Measurements from ENCODE around the gene PLEKHA1. TPM values are rescaled to one million over a fixed set of nuclear protein-coding genes. Genes with fewer than 3 reads are reported as not detected.

The PLEKHA1 gene
- total RNA-seq, 2 experiments from 2014 or later = 5.5 to 7.3 TPM

DNA sequence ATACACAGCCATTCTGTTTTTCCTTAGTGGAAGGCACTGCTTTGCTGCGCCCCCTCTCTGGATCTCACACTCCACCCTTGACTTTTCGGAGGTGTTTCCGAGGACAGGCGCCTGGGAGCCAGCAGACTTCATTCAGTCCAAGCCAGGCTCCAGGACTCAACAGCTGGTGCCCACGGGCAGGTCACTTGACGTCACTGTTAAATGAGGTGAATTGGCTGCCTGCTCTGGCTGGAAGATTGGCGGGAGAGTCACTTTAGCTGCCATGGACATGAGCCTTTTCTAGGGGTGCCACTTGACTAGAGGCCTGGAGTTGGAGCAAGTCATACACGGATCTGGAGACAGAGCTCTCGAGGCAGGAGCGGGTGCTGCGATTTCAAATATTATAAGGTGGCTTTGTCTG is 90.1 kb downstream of the PLEKHA1 start:
- H2AFZ ChIP-seq (ENCODE audit: low read length) = no peak overlapping the region
- H3K4me1 ChIP-seq (ENCODE audit: insufficient read depth, low read length, poor library complexity, severe bottlenecking) = no peaks in the 10 kb centered on the region
- no peak overlapping the region for H3K4me3 ChIP-seq (ENCODE audit: low read depth, low read length, poor library complexity, severe bottlenecking)
- TF ChIP-seq, protein P1, sequence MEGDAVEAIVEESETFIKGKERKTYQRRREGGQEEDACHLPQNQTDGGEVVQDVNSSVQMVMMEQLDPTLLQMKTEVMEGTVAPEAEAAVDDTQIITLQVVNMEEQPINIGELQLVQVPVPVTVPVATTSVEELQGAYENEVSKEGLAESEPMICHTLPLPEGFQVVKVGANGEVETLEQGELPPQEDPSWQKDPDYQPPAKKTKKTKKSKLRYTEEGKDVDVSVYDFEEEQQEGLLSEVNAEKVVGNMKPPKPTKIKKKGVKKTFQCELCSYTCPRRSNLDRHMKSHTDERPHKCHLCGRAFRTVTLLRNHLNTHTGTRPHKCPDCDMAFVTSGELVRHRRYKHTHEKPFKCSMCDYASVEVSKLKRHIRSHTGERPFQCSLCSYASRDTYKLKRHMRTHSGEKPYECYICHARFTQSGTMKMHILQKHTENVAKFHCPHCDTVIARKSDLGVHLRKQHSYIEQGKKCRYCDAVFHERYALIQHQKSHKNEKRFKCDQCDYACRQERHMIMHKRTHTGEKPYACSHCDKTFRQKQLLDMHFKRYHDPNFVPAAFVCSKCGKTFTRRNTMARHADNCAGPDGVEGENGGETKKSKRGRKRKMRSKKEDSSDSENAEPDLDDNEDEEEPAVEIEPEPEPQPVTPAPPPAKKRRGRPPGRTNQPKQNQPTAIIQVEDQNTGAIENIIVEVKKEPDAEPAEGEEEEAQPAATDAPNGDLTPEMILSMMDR (conservative IDR thresholded peaks at IDR 0.05; ENCODE audit: low read length) = no peak
- no peak for TF ChIP-seq EZH2phosphoT487 (IDR thresholded peaks at IDR 0.05; ENCODE audit: borderline replicate concordance, low read depth, low read length)
- H3K4me2 ChIP-seq (ENCODE audit: low read length) = no peak overlapping the region
- no peaks in the 10 kb centered on the region for H3K79me2 ChIP-seq (ENCODE audit: insufficient read depth, low read depth, low read length)
- ChIA-PET POLR2A (no interaction called here), CTCF (ENCODE audit: unreplicated experiment) (no interaction called here)
- intact Hi-C loops (cut with micrococcal nuclease; ENCODE audit: unreplicated experiment) = no loop called here
- no TSS peak for BruUV-seq (replicated peaks)
- no peaks in the 10 kb centered on the region for H3K36me3 ChIP-seq (ENCODE audit: insufficient read depth, low read length)
- H3K9me3 ChIP-seq (ENCODE audit: low read length) = no peaks in the 10 kb centered on the region
- no peak overlapping the region for H3K27ac ChIP-seq (ENCODE audit: low read depth, low read length, poor library complexity, severe bottlenecking)
- DNase-seq (ENCODE audit: low spot score) = no peak
- H3K9me2 ChIP-seq (ENCODE audit: insufficient read depth, low read length) = no peaks in the 10 kb centered on the region
- H4K20me1 ChIP-seq (ENCODE audit: insufficient read depth, low read length) = no peaks in the 10 kb centered on the region

- DNase-seq (ENCODE audit: low spot score) = no peak
- ChIA-PET CTCF (ENCODE audit: unreplicated experiment) (no interaction called here), POLR2A (interaction anchor here (0.5 kb wide), 1 partner anchor 47 kb away, joined by 3 read pairs; no protein-coding TSS in a partner anchor)
- H3K36me3 ChIP-seq (ENCODE audit: insufficient read depth, low read length) = no peaks in the 10 kb centered on the region
- H2AFZ ChIP-seq (ENCODE audit: low read length) = no peak overlapping the region
- no peaks in the 10 kb centered on the region for H3K79me2 ChIP-seq (ENCODE audit: insufficient read depth, low read depth, low read length)
- TF ChIP-seq, protein P1 (conservative IDR thresholded peaks at IDR 0.05; ENCODE audit: low read length) = no peak
- TF ChIP-seq EZH2phosphoT487 (IDR thresholded peaks at IDR 0.05; ENCODE audit: borderline replicate concordance, low read depth, low read length) = no peak
- BruUV-seq (replicated peaks) = no TSS peak
- intact Hi-C loops (cut with micrococcal nuclease; ENCODE audit: unreplicated experiment) = no loop called here
- H3K27ac ChIP-seq (ENCODE audit: low read depth, low read length, poor library complexity, severe bottlenecking) = no peak overlapping the region
- H3K9me2 ChIP-seq (ENCODE audit: insufficient read depth, low read length) = no peaks in the 10 kb centered on the region
- H4K20me1 ChIP-seq (ENCODE audit: insufficient read depth, low read length) = no peaks in the 10 kb centered on the region
- no peaks in the 10 kb centered on the region for H3K9me3 ChIP-seq (ENCODE audit: low read length)
- no peak overlapping the region for H3K4me2 ChIP-seq (ENCODE audit: low read length)
- H3K4me3 ChIP-seq (ENCODE audit: low read depth, low read length, poor library complexity, severe bottlenecking) = no peak overlapping the region
- H3K4me1 ChIP-seq (ENCODE audit: insufficient read depth, low read length, poor library complexity, severe bottlenecking) = no peaks in the 10 kb centered on the region
Measured at GRCh38 chr10:122465401-122466040, 91.0 kb downstream of the PLEKHA1 start.

- H3K4me3 ChIP-seq (ENCODE audit: low read depth, low read length, poor library complexity, severe bottlenecking) = no peak overlapping the region
- H3K9me3 ChIP-seq (ENCODE audit: low read length) = no peaks in the 10 kb centered on the region
- H3K36me3 ChIP-seq (ENCODE audit: insufficient read depth, low read length) = no peaks in the 10 kb centered on the region
- H3K4me2 ChIP-seq (ENCODE audit: low read length) = no peak overlapping the region
- no peak overlapping the region for H3K27ac ChIP-seq (ENCODE audit: low read depth, low read length, poor library complexity, severe bottlenecking)
- ChIA-PET POLR2A (interaction anchor here (0.6 kb wide), 1 partner anchor 33 kb away, joined by 3 read pairs; no protein-coding TSS in a partner anchor), CTCF (ENCODE audit: unreplicated experiment) (interaction anchor here (1.1 kb wide), 1 partner anchor 9 kb away, joined by 3 read pairs; no protein-coding TSS in a partner anchor)
- no peak for DNase-seq (ENCODE audit: low spot score)
- no peaks in the 10 kb centered on the region for H3K79me2 ChIP-seq (ENCODE audit: insufficient read depth, low read depth, low read length)
- intact Hi-C loops (cut with micrococcal nuclease; ENCODE audit: unreplicated experiment) = no loop called here
- H3K4me1 ChIP-seq (ENCODE audit: insufficient read depth, low read length, poor library complexity, severe bottlenecking) = no peaks in the 10 kb centered on the region
- H2AFZ ChIP-seq (ENCODE audit: low read length) = no peak overlapping the region
- no TSS peak for BruUV-seq (replicated peaks)
- TF ChIP-seq EZH2phosphoT487 (IDR thresholded peaks at IDR 0.05; ENCODE audit: borderline replicate concordance, low read depth, low read length) = no peak
- TF ChIP-seq, protein P1 (conservative IDR thresholded peaks at IDR 0.05; ENCODE audit: low read length) = no peak
- H4K20me1 ChIP-seq (ENCODE audit: insufficient read depth, low read length) = no peaks in the 10 kb centered on the region
- H3K9me2 ChIP-seq (ENCODE audit: insufficient read depth, low read length) = no peaks in the 10 kb centered on the region
Measured at GRCh38 chr10:122466951-122467381, 92.5 kb downstream of the PLEKHA1 start.

Data from OCI-LY7 (cell line).